Loucy (cell line): ENCODE measurements around the gene DNAJA3.

ENCODE experiments used
- H2AFZ ChIP-seq: fragments of 200-600 bp; sonication (generic); 2 replicates; pipeline ENCODE4 v1.6.0; 2016; ENCODE audit warnings: antibody characterized with exemption, mild to moderate bottlenecking, low read length, moderate library complexity
- H3F3A ChIP-seq: fragments of 200-600 bp; 2 replicates; pipeline ENCODE4 v1.6.0; 2016; ENCODE audit warnings: antibody characterized with exemption, low read depth, mild to moderate bottlenecking
- H3K27me3 ChIP-seq: fragments of 200-600 bp; sonication (generic); 2 replicates; pipeline ENCODE4 v1.6.1; 2014; ENCODE audit warnings: low read length, mild to moderate bottlenecking; ENCODE audit not compliant: insufficient read depth, poor library complexity, severe bottlenecking
- H3K36me3 ChIP-seq: fragments of 200-600 bp; sonication (generic); 2 replicates; pipeline ENCODE4 v1.6.1; 2016; ENCODE audit warnings: low read length; ENCODE audit not compliant: insufficient read depth
- H3K4me1 ChIP-seq: fragments of 200-600 bp; sonication (generic); 2 replicates; pipeline ENCODE4 v1.5.1; 2014; ENCODE audit warnings: low read length, mild to moderate bottlenecking; ENCODE audit not compliant: insufficient read depth, poor library complexity, severe bottlenecking
- H3K4me2 ChIP-seq: fragments of 200-600 bp; sonication (generic); 2 replicates; pipeline ENCODE4 v1.6.0; 2014; ENCODE audit warnings: antibody characterized with exemption, low read length, low read depth, mild to moderate bottlenecking; ENCODE audit not compliant: poor library complexity, severe bottlenecking
- H3K4me3 ChIP-seq: fragments of 200-600 bp; sonication (generic); 2 replicates; pipeline ENCODE4 v1.5.1; 2014; ENCODE audit warnings: low read length, mild to moderate bottlenecking, mixed read lengths; ENCODE audit not compliant: poor library complexity, severe bottlenecking
- H3K79me2 ChIP-seq: fragments of 200-600 bp; sonication (generic); 2 replicates; pipeline ENCODE4 v1.6.1; 2014; ENCODE audit warnings: low read length; ENCODE audit not compliant: insufficient read depth
- H3K9ac ChIP-seq: fragments of 200-600 bp; sonication (generic); 2 replicates; pipeline ENCODE4 v1.6.0; 2014; ENCODE audit warnings: mild to moderate bottlenecking, low read depth, low read length, moderate library complexity; ENCODE audit not compliant: poor library complexity, severe bottlenecking
- H3K9me2 ChIP-seq: fragments of 200-600 bp; sonication (generic); replicated peaks from 2 replicates; pipeline ENCODE4 v1.6.1; 2016; ENCODE audit warnings: low read depth, low read length, mixed read lengths
- H3K9me3 ChIP-seq: fragments of 200-600 bp; sonication (generic); 2 replicates; pipeline ENCODE4 v1.6.1; 2014; ENCODE audit warnings: mild to moderate bottlenecking, antibody characterized with exemption, low read length, low read depth; ENCODE audit not compliant: insufficient read depth
- H4K20me1 ChIP-seq: fragments of 200-600 bp; sonication (generic); 2 replicates; pipeline ENCODE4 v1.6.0; 2014; ENCODE audit warnings: antibody characterized with exemption, low read length, mild to moderate bottlenecking; ENCODE audit not compliant: insufficient read depth, poor library complexity, severe bottlenecking
- EZH2phosphoT487 ChIP-seq: fragments of 200-600 bp; IDR thresholded peaks from 2 replicates; pipeline ENCODE4 v1.6.1; 2018; ENCODE audit warnings: antibody characterized with exemption, mild to moderate bottlenecking, moderate library complexity, borderline replicate concordance
- TF ChIP-seq, protein P1 (sequence below): fragments of 200-600 bp; sonication (generic); conservative IDR thresholded peaks from 2 replicates; pipeline ENCODE4 v1.5.1; 2014; ENCODE audit warnings: mild to moderate bottlenecking, antibody characterized with exemption, low read length

DNAJA3 gene

DNA sequence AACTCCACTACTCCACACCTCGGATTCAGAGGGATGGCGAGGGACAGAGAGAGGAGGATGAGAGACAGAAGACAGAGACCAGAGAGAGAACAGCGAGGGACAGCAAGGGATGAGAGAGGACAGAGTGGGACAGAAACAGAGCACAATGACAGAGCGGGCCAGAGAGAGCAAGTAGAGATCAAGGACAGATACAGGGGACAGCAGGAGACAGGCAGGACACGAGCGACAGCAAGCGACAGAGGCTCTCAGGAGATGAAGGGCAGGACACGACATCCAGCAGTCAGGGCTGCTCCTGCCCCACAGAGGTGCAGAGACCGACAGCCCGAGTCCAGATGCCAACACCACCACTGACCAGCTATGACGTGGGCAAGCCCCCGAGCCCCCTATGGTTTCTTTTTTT, 24.2 kb upstream of the DNAJA3 start:
- no peak overlapping the region for H3K4me3 ChIP-seq
- no peaks in the 10 kb centered on the region for H3K36me3 ChIP-seq
- no peak overlapping the region for H3K9ac ChIP-seq
- no peak overlapping the region for H2AFZ ChIP-seq
- TF ChIP-seq, protein P1, sequence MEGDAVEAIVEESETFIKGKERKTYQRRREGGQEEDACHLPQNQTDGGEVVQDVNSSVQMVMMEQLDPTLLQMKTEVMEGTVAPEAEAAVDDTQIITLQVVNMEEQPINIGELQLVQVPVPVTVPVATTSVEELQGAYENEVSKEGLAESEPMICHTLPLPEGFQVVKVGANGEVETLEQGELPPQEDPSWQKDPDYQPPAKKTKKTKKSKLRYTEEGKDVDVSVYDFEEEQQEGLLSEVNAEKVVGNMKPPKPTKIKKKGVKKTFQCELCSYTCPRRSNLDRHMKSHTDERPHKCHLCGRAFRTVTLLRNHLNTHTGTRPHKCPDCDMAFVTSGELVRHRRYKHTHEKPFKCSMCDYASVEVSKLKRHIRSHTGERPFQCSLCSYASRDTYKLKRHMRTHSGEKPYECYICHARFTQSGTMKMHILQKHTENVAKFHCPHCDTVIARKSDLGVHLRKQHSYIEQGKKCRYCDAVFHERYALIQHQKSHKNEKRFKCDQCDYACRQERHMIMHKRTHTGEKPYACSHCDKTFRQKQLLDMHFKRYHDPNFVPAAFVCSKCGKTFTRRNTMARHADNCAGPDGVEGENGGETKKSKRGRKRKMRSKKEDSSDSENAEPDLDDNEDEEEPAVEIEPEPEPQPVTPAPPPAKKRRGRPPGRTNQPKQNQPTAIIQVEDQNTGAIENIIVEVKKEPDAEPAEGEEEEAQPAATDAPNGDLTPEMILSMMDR = no peak
- TF ChIP-seq EZH2phosphoT487 = no peak
- no peaks in the 10 kb centered on the region for H3K27me3 ChIP-seq
- peaks cover 2% of the 10 kb centered on the region for H4K20me1 ChIP-seq
- H3F3A ChIP-seq = no peaks in the 10 kb centered on the region
- H3K9me3 ChIP-seq = no peaks in the 10 kb centered on the region
- H3K4me1 ChIP-seq = no peaks in the 10 kb centered on the region
- no peak overlapping the region for H3K4me2 ChIP-seq
- no peaks in the 10 kb centered on the region for H3K79me2 ChIP-seq
- no peaks in the 10 kb centered on the region for H3K9me2 ChIP-seq

DNA sequence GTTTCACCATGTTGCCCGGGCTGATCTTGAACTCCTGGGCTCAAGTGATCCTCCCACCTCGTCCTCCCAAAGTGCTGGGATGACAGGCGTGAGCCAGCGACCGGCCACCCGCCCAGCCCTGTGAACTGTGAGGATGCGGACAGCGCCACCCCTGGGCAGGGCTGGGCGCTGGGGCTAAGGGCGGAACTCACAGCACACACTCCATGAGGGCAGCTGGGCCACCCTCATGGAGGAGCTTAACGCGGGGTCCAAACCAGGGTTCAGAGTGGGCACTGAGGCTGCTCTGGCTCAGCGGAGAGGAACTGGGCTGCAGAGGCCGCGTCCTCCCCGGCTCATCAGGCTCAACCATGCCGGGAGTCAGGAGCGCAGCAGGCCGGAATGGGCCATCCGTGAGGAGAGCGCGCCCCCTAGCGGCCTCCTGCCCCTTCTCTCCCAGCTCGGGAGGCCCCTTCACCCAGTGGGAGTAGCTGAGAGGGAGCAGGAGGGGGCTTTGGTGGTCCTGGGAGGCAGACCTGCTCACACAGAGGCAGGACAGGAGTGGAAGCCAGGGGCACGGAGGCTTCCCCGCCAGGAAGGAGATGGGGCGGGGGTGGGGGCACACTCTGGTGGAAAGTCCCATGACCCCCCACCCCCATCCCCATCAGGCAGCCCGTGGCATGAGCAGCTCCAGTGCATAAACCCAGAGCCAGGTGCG, 23.1 kb upstream of the DNAJA3 start:
- no peaks in the 10 kb centered on the region for H3K79me2 ChIP-seq
- no peak overlapping the region for H2AFZ ChIP-seq
- no peaks in the 10 kb centered on the region for H3K9me3 ChIP-seq
- no peaks in the 10 kb centered on the region for H3K36me3 ChIP-seq
- no peaks in the 10 kb centered on the region for H3K9me2 ChIP-seq
- H3F3A ChIP-seq = no peaks in the 10 kb centered on the region
- no peaks in the 10 kb centered on the region for H3K27me3 ChIP-seq
- H3K4me2 ChIP-seq = no peak overlapping the region
- TF ChIP-seq, protein P1 = peak; percentile 35
- no peak for TF ChIP-seq EZH2phosphoT487
- H3K4me1 ChIP-seq = no peaks in the 10 kb centered on the region
- H4K20me1 ChIP-seq = peaks cover 2% of the 10 kb centered on the region
- no peak overlapping the region for H3K9ac ChIP-seq
- H3K4me3 ChIP-seq = no peak overlapping the region

DNA sequence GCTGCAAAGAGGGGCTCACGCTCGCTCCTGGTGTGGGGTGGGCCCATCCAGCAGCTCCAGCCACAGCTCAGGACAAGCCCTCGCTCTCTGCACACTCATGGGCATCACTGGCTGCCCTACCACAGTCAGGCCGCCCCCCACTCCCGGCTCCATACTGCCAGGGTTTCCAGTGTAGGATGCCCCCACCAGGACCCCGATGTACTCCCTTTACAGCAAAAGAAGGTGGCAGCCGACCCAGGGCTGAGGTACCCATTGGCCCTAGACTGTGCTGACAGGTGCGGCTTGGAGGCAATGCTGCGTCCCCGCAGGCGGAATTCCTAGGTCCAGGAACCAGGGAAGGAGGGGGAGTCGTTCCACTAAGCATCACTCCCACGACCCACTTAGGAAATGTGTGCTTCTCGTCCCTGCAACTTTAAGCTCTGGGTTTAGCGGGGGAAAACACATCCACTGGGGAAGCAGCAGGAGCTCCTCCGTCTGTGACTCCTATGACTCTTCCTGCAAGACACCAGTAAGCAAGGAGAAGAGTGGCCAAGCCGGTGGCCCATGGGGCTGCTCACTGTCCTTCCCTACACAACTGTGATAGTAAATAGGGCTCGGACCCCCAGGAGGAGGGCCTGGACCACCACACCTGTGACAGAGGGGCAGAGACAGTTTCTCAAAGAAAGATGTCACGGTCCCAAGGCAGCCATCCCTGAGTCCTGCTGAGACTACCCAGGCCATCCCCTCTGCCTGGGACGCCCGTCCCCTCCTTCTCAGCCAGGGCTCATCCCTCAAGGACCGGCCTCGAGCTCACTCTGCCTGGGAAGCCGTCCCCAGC, 22.3 kb upstream of the DNAJA3 start:
- Histone ChIP-seq H3K4me3 (no peak overlapping the region), H3K9me3 (no peaks in the 10 kb centered on the region), H3K9me2 (no peaks in the 10 kb centered on the region), H3K79me2 (no peaks in the 10 kb centered on the region), H3K4me1 (no peaks in the 10 kb centered on the region), H3F3A (no peaks in the 10 kb centered on the region), H3K27me3 (no peaks in the 10 kb centered on the region), H3K9ac (no peak overlapping the region), H3K36me3 (0 out of 2 replicates have a peak, but pooled peaks cover 4% of the 10 kb centered on the region), H2AFZ (no peak overlapping the region), H3K4me2 (no peak overlapping the region), H4K20me1 (peaks cover 2% of the 10 kb centered on the region)
- TF ChIP-seq, protein P1 = no peak
- no peak for TF ChIP-seq EZH2phosphoT487
